ENCODE measurements around the gene GNB1L.

The GNB1L gene

DNA sequence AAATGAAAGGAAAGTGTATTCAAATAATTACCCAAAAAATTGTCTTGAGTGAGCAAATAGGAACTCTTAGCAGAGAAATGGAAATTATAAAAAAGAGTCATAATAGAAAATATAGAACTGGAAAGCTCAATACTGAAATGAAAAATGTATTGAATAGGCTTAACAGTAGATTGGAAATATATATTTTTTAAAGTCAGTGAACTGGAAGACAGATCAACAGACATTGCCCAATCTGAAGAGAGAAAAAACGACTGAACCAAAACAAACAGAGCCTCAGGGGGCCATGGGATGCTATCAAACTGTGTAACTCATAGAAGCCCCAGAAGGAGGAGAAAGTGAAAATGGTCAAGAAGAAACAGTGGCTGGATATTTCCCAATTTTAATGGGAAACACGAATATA, 61.5 kb downstream of the GNB1L start:
- TF ChIP-seq, protein P1, sequence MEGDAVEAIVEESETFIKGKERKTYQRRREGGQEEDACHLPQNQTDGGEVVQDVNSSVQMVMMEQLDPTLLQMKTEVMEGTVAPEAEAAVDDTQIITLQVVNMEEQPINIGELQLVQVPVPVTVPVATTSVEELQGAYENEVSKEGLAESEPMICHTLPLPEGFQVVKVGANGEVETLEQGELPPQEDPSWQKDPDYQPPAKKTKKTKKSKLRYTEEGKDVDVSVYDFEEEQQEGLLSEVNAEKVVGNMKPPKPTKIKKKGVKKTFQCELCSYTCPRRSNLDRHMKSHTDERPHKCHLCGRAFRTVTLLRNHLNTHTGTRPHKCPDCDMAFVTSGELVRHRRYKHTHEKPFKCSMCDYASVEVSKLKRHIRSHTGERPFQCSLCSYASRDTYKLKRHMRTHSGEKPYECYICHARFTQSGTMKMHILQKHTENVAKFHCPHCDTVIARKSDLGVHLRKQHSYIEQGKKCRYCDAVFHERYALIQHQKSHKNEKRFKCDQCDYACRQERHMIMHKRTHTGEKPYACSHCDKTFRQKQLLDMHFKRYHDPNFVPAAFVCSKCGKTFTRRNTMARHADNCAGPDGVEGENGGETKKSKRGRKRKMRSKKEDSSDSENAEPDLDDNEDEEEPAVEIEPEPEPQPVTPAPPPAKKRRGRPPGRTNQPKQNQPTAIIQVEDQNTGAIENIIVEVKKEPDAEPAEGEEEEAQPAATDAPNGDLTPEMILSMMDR (IDR thresholded peaks at IDR 0.05): no peak

DNA sequence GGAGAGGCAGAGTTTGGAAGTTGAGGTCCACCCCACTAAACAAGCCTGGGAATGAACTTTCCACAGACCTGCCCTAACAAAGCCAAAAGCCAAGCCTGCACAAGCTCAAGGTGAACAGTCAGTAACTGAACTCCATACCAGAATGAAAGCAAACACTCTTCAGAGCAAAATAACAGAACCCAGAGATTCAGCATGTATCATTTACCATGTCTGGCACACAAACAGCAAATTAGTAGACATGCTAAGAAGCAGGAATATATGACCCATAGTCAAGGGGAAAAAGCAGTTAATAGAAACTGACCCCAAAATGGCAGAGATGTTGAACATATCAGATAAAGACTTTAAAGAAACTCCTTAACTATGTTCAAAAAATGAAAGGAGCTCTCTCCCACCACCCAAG, 62.8 kb downstream of the GNB1L start:
- TF ChIP-seq, protein P1 (IDR thresholded peaks at IDR 0.05): no peak

DNA sequence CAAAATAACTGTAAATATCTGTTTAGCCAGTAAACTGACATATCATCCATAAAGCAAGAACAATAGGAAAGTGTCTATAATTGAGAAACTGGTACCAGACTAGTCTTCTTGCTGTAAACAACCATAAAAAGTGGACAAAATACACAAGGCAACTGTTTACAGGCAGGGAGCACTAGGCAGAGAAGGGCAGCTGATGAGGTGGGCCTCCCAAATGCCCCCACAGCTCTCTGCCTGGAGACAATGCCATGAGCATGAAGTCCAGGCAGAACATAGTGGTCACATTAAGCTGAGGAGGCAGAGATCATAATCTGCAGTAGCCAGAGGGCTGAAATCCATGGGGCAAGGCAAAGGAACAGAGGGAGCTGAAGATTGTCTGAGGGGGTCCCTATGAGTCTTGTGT, 63.4 kb downstream of the GNB1L start:
- TF ChIP-seq, protein P1 (IDR thresholded peaks at IDR 0.05): no peak

DNA sequence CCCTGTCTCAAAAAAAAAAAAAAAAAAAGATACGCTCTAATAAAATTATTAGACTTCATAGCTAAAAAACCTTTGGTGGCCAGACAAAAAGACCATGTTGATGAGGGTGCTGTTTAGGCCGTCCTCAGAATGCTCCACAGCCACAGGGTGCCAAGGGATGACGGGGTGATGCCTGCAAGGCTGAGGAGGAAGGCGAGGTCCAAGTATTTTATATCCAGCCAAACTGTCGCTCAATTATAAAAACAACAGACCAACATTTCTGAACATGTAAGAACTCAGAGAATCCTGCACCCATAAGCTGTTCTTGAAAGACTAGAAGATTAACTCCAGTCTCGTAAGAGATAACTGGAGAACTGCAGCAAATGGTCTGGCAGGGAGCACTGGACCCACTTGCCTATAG, 64.8 kb downstream of the GNB1L start:
- TF ChIP-seq, protein P1 (IDR thresholded peaks at IDR 0.05): no peak

DNA sequence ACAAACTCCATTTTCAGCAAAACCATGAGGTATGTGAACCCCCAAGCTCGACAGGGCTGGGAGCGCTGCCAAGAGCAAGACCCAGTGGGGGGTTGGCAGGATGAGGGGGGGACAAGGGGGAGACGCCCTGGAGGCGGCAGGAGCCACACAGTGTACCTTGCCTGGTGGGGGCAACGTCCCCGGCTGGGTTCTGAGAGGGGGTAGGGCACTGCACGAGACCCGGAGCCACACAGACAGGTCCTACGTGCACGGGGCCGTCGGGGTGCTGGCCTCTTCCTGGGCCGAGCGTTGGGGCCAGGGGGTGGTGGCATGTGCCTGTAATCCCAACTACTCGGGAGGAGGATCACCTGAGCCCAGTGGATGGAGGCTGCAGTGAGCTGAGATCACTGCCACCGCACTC, 65.3 kb downstream of the GNB1L start:
- TF ChIP-seq, protein P1 (IDR thresholded peaks at IDR 0.05): no peak

DNA sequence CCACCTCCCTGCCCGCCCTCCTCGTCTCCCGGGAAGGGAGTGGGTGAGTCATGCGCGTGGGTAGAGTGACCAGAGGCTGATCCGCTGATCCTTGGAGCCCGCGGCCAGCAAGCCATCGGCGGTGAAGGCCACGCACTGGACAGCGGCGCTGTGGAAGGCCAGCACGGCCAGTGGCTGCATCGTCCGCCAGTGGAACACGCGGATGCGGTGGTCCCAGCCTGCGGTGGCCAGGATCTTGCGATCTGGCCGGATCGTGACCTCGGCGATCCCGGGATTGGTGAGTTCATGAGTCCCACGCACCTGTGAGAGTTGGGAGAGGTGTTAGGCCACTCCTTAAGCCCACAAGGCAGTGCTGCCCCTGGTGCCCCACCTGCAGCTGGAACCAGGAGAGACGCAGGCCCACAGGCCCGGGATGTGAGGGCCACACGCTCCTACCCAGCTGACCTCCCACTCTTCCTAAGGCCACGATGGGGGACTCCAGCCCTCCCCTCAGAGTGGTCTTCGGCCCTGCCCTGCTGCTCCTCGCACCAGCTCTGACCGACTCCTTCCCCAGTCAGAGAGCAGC, 65.9 kb downstream of the GNB1L start:
- TF ChIP-seq, protein P1 (IDR thresholded peaks at IDR 0.05): no peak

DNA sequence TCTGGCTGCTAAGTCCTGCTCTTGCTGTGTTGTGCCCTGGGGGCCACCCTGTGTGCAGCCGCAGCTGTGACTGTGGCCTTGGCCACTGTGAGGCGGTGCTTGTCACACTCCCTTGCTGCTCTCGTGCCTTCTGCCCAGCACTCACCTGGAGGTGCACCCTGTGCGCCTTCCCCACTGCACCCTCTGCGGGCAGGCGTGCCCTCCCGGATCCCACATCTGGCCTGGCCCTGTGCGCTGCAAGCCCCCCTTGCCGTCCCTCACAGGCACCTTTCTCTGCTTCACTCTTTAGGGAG, 66.9 kb downstream of the GNB1L start:
- TF ChIP-seq, protein P1 (IDR thresholded peaks at IDR 0.05): no peak
